HG02763 (cell line): ENCODE measurements around the gene CAPN1.
"Not testable (repeated sequence)": the region's sequence is repeated elsewhere in the genome, so short reads cannot be mapped to it uniquely, and the experiment has no call there.

Source experiments
- ATAC-seq: cut with Tn5 transposase; IDR thresholded peaks from one replicate; pipeline ENCODE4 v1.9.1; 2021; ENCODE audit warnings: mild to moderate bottlenecking, moderate library complexity; ENCODE audit not compliant: unreplicated experiment

Gene CAPN1

DNA sequence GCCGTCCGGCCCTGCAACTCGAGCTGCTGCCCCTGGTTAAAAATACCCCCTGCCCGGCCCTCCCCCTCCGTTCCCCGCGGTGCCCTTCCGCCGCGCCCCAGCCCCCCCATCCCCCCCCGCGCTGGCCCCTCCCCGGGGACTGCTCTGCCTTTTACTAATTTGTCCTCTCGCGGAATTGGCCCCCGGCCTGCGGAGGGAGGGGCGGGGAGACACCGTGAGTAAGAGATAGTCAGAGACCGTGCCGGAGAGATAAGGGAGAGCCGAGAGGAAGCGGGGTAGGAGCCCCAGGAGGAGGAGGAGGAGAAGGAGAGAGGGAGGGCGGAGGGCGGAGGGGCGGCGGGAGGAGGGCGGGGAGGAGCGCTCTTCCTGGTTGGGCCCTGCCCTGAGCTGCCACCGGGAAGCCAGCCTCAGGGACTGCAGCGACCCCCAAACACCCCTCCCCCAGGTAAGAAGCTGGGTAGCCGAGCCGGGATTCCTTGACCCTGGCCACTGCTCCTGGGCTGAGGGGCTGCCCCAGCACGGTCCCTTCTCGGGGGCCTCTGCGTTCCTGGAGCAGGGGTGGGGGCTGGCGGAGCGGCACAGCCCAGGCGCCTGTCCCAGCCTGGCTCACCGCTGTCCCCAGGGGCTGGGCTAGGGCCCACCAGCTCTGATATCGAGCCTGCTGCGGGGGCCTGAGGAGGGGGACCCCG lies at the start of gene CAPN1:
Gene CAPN1 (plus strand): TSS at position 360 of the 689 bp plus-strand sequence. CDS start 774 bp downstream, outside the sequence.
- ATAC-seq: peak; percentile 34

DNA sequence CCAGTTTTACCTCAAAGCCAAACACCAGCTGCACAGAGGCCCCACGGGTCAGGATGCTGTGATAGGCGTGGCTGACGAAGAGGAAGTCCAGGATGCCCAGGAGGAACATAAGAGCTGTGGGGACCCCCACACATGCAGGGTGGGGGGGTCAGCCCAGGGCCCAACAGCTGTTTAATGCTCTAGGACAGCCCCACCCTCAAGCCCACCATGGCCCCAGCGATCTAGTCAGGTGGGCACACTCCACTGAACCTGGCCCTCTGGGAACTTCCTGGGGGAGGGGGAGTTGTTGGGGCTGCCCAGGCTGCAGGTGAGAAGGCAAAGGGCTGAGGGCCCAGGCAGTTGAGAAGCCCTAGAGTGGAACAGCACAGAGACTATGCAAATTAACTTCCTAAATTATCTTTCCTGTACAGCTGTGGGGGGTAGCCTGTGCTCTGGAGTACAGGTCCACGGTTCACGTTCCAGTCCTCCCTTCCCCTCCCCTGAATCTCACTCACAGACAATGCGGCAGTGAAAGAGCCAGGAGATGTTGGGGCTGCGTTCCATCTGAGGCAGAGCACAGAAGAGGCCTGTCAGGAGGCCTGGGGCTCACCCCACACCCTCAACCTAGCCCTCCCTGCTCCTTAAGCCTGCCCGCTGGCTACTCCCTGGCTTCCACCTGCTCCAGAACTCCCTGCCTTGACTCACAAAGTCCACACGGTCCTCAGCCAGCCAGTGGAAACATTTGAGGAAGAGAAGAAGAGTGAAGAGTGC lies 49.3 kb upstream of the CAPN1 start:
- peak; percentile 37 for ATAC-seq

DNA sequence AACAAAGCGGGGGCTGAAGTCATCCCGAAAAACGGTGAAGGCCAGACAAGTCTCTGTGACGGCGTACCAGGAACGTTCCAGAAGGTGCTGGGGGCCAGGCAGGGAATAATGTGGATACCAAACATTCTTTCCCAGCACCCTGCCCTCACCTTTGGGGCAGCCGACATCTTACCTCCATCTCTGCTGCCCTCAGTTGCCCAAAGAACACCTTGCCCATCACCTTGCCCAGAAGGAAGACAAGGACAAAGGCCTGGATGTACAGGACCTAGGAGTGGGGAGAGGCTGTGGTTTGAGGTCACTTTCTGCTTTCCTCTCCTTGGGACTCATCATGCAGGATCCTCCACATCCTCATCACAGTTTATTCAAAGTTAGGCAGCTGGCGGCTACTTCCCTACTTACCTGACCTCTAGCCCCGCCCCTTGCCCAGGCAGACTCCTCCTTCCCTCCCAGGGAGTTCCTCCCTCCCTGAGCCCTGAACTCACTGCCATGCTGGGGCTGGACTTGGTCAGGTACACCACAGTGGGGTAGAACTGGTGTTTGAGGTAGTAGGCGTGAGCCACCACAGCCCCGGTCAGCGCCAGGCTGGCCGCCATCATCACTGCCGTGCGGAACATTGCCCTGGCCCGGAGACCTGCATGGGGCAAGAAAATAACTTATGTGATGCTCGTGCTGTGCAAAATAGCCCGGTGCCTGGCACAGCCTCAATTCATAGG lies 48.6 kb upstream of the CAPN1 start:
- no peak for ATAC-seq

DNA sequence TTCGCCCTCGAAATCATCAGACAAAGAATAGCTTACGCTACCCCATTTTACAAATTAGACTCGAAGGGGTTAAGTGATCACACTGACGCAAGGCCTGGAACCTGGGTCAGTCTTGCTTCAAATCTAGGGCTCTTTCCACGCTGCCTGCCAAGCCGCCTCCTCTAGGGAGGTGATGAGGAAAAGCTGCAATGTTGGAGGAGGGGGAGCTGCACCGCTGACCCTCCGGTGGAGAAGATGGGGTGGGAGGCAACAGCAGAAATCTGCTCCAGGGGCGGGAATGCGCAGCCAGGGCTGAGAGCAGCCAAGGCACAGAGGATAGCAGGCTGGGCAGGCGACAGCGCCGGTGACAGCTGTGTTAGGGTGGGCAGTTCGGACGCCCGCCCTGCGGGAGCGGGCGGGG lies 48.0 kb upstream of the CAPN1 start:
- ATAC-seq: no peak

DNA sequence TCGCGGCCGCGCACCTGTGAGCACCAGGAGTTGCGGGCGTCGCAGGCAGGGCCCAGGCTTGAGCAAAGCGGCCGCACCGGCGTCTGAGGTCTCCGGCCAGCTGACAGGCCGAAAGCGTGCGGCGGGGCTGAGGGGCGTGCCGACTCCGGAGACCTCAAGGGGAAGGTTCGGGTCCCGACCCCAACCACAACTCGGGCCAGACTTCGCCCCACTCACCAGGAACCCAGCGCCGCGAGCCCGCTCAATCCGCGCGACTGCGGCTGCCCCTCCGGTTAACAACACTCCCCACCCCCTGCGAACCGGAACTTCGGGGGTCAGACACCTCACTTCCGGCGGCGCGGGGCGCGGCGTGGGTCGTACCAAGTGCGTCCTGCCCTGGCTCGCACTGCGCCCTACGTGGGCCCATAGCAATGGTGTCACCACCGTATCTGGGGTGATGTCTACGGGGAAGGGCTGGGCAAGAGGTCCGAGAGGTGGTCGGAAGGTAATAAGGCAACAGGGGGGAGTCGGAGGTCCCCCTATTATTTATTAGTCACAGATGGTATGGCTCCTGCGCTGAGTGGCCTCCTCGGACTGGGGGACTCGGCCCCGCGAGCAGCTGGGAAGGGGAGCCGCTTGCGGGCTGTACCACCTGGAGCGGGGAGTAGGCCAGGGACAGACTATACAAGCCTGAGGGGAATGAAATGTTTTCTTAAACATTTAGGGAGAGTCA lies 47.3 kb upstream of the CAPN1 start, which contains the start of gene SYVN1:
Gene SYVN1 (minus strand): TSS at position 280 of the 712 bp plus-strand sequence. CDS start 918 bp downstream, outside the sequence.
- ATAC-seq: peak; percentile 51

DNA sequence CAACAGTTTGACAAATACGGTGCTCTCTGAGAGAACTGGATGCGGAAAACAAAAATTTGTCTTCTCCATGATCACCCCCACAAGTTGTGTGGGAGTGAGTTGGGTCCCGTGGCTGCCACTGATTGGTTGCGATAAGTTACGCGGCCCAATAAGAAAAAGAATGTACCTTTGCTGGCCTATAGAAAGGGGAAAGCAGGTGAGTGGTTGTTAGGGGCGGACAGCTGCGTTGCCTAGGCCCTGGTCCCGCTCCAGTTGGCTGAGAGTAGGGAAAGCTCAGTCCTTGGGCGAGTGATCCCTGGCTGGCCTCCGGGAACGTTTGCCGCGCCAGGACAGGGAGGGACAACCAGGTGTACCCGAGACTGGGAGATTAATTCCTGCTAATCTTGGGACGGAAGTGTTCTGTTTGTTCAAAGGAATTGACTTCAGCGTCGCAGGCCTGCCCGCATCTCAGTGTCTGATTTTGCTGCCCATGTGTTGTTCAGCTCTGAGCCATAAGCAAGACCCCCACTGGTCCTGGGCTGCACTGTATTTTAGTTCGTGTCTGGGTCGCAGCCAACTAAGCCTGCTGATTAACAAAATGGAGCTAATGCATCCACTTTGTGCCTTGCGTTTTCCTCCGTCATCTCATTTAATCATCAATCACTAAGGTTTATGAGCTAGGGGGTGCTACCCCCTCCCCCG lies 46.6 kb upstream of the CAPN1 start:
- ATAC-seq: peak; percentile 59

DNA sequence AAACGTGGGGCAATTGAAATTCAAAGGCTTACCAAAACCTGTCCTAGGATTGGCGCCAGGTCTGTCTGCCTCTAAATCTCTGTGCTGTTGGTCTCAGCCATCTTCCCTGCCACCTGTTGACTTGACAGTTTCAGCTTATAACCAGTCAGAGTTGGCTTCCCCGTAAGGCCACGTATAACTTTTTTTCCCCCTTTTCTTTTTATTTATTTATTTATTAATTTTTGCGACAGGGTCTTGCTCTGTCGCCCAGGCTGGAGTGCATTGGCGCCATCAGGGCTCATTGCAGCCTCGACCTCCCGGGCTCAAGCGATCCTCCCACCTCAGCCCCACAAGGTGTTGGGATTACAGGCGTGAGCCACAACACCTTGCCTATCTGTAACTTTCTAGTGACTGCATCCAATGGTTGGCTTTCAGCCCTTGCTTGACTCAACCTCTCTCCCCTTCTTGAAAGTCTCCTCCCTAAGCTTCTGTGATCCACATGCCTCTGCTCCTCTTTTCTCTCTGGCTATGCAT lies 46.0 kb upstream of the CAPN1 start:
- no peak for ATAC-seq

DNA sequence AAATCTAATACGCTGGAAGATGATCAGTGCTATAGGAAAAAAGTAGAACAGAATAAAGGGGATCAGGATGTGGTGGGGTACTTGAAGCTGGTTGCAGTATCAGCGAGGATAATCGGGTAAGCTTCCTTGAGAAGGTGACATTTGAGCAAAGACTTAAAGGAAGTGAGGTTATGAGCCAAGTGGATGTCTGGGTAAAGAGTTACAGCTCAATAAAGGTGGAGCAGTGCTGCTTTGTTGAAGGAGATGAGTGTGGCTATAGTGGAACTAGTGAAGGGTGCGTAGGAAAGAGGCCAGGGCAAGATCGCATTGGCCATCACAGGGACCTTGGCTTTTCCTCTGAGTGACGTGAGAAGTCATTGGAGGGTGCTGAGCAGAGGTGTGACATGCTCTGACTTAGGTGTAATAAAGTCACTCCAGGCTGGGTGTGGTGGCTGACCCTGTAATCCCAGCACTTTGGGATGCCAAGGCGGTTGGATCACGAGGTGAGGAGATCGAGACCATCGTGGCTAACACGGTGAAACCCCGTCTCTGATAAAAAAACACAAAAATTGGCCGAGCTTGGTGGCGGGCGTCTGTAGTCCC lies 45.1 kb upstream of the CAPN1 start:
- no peak for ATAC-seq

DNA sequence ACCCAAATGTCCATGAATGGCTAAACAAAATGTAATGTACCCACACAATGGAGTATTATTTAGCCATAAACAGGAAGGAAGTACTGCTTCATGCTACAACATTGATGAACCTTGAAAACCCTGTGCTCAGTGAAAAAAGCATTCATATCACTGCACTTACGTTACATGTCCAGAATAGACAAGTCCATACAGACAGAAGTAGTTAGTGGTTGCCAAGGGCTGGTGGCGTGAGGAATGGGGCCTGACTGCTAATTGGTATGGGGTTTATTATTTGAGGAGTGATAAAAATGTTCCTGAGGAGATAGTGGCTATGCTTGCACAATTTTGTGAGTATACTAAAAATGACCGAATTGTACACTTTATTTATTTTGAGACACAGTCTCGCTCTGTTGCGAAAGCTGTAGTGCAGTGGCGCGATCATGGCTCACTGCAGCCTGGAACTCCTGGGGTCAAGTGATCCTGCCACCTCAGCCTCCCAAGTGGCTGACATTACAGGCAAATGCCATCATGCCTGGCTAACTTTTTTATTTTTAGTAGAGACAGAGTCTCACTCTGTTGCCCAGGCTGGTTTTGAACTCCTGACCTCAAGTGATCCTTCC lies 39.7 kb upstream of the CAPN1 start:
- no peak for ATAC-seq

DNA sequence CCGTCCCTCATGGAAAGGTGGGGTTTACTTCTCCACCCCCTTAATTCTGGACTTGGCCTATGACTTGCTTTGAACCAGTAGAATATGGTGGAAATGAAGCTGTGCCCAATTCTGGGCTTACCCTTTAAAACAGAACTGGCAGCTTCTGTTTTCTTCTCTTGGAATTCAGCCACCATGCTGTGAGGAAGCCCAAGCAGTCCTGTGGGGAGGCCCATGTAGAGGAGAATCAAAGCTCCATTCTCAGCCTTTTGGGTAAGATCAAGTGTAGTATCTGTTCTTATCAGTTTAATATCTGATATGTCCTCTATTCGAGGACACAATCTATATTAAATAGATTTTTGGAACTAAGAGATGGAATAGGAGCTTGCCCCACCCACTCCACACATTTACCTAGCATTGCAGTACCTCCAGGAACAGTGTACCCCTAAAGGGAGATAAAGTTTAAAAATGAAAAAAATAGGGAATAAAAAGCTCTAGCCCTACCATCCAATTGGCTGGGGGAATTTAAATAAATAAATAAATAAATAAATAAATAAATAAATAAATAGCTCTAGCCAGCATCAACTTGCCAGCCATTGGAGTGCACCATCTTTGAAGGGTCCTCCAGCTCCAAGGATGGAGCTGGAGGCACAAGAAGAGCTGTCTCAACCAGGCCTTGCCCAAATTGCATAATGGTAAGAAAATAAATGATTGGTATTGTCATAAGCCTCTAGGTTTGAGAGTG lies 34.2 kb upstream of the CAPN1 start:
- ATAC-seq: no peak

DNA sequence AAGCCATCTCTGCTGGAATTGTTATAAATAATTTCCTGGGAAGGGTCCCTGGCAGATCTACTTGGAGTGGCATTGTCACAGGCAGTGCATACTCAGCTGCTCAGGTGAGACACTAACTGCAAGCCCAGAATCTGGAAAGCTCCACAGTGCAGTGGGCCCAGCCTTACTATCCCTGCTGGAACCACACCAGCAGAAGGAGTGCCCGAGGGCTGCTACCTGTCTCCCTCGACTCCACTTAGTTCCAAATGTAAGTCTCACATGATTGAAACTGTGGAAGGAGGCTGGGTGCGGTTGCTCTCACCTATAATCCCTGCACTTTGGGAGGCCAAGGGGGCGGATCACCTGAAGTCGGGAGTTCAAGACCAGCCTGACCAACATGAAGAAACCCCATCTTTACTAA lies 33.1 kb upstream of the CAPN1 start:
- ATAC-seq: no peak

DNA sequence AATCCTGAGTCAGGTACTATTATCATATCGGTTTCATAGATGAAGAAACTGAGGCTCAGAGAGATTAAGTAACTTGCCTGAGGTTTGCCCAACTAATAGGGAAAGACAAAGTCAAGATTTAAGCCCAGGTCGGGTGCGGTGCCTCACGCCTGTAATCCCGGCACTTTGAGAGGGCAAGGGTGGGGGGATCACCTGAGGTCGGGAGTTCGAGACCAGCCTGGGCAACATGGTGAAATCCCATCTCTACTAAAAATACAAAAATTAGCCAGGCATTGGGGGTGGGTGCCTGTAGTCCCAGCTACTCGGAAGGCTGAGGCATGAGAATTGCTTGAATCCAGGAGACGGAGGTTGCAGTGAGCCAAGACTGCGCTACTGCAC lies 31.6 kb upstream of the CAPN1 start:
- ATAC-seq: not testable (repeated sequence)

DNA sequence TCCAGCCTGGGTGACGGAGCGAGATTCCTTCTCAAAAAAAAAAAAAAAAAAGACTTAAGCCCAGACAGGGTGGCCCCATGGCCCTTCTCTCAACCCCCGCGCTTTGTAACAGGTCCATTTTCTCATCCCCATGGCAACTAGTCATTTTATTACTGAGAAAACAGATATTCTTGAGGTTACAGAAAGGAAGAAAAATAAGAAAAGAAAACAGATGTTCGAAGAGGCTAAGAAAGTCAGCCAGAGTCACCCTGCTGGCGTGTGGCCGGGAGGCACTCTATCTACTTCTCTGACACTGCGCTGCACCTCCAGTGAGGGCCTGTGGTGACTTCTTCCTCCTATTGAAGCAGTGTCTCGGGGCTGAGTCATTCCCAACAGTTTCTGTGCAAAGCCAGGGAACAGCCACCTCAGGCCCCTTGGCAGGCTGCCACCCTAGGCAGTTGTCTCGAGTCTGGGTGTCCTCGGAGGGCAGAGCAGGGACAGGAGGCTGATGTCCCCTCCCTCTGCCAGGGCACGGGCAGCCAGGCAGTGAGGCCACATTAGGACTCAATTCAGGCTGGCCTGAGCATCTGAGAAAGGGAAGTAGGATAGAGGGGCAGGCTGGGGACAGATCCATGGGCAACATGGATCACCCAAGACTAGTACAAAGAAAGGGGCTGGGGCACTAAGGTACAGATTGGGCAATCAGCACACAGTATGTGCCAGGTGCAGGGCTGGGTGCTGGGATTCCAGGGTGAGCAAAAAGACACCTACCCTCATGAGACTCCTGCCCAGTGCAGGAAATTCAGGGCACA lies 31.0 kb upstream of the CAPN1 start:
- ATAC-seq: no peak

DNA sequence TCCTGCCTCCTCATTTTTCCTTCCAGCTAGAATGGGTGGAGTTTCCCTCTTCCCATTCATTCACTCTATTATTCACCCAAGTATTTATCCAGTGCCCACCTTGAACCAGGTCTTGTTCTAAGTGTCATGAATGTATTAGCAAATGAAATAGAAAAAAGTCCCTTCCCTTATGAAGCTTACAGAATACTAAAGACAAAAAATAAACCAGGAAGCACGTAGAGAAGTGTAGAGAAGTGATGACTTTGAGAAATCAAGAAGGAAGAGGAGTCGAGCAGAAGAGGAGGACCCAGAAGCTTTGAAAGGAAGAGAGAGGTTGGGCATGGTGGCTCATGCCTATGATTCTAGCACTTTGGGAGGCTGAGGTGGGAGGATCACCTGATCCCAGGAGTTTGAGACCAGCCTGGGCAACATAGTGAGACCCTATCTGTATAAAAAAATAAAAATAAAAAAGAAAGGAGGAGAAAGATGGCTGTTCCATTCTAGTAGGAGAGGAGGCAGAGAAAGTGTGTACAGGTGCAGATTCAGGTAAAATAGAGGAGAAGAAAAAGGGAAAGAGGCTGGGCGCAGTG lies 30.3 kb upstream of the CAPN1 start:
- ATAC-seq: no peak

DNA sequence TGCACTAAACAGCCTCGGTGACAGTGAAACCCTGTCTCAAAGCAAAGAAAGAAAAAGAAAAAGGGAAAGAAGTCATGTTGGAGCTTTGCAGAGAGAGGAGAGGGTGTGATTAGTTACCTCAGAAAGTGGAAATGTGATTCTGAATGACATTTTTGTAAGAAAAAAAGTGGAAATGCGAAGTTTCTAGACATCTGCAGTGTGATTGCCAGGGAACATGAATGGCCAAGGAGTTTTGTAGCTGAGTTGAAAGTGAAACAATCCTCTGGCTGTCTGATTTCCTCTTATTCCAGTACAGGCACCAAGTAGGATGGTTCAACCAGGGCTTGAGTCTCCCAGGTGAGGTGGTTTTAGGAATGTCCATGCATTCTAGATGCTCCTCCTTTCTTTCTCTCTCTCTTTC lies 29.6 kb upstream of the CAPN1 start:
- ATAC-seq: no peak

DNA sequence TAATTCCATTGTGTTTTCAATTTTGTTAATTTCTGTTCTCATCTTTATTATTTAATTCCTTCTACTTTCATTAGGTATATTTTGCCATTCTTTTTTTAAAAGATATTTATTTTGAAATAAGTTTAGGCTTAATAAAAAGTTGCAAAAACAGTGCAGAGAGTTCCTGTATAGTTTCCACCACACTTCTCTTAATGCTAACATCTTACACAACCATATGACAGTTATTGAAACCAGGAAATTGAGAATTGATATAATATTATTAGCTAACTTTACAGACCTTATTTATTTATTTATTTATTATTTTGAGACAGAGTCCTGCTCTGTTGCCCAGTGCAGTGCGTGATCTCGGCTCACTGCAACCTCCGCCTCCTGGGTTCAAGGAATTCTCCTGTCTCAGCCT lies 25.5 kb upstream of the CAPN1 start:
- ATAC-seq: no peak

DNA sequence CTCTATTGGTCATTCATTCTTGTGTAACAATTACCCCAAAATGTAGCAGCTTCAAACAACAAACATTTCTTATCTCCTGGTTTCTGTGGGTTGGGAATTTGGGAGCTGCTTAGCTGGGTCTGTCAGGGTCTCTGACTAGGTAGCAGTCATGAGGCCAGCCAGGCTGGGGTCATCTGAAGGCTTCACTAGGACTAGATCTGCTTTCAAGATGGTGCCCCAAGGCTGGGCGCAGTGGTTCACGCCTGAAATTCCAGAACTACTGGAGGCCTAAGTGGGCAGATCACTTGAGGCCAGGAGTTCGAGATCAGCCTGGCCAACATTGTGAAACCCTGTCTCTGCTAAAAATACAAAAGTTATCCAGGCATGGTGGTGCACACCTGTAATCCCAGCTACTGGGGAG lies 24.8 kb upstream of the CAPN1 start:
- ATAC-seq: no peak

DNA sequence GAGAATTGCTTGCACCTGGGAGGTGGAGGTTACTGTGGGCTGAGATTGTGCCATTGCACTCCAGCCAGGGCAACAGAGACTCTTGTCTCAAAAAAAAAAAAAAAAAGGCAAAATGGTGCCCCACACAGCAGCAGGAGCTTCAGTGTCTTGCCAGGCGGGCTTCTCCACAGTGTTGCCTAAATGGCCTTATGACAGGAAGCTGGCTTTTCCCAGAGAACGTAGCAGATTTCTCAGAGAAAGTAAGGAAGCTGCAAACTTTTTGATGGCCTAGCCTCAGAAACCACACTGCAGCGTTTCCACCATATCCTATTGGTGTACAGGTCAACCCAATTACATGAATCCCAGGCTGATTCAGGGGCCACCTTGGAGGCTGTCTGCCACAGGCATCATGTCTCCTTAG lies 24.4 kb upstream of the CAPN1 start:
- ATAC-seq: no peak
